NCI-H1694 (cell line): ENCODE data around the gene RAB11FIP4.

Experiments
- DNase-seq: peaks from one replicate; lab custom pipeline; 2025; lab: John Stamatoyannopoulos, UW

The RAB11FIP4 gene

DNA sequence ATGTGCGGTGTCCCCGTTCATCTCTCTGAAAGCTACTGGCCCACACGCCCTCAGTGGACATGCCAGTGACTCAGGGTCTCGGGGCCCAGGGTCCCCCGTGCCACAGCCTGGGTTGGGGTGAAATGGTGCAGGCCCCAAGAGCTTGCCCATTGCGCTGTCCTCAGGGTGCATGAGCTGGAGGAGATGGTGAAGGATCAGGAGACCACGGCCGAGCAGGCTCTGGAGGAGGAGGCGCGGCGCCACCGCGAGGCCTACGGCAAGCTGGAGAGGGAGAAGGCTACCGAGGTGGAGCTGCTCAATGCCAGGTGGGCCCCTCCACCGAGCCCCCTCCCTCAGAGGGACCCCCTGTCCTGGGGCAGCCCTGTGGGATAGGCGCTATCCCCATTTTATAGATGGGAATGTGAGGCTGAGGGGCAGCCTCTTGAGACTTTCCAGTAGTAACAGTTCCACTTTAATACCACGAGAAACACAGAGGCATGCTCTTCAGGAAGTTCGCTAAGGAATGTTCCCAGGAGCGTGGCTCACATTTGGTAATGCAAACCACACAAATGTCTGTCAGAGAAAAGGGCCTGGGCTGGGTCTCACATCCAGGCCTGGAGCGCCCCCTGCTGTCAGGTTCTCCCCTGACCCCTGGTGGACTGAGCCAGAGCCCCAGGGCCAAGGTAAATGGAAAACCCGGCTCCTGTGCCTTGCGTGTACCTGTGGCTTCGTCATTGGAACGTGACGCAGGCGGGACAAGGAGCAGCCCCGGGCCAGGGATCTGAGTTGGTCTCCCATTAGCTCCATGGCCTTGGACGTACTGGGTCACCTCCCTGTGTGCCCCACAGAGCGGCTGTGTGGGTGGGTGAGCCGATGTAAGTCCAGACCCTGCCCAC lies 133.7 kb downstream of the RAB11FIP4 start:
- DNase-seq = peak; percentile 85

DNA sequence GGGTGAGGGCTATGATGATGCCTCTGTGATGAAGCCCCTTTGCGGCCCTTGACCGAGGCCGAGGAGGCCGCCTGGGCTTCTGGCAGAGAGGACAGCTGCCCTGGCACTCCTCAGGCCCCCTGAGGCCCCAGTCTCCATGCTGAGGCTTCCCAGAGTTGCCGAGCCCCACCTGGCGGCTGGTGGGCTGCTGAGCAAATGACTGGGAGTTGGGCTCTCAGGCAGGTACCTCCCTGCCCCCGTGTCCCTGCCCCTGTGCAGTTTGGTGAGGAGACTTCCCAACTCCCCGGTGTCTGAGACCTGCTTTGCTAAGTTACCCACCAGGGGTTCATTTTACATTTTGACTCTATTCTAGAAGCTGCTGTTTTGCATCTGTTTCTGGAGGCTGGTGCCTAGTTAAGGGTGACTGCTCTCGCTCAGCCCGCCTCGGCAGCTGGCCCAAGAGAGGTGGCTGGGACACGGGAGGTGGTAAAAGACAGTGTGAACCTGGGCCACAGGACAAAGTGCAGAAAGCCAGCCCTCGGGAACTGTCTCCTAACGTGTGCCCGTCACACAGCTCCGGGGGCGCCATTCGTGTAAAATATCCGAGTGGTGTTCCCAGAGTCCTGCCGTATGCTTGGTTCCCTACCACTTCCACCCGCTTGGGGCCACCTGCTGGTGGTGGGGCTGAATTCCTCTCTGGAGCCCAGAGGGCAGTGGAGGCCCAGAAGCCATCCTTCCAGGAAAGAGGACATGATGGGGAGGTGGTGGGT lies 134.5 kb downstream of the RAB11FIP4 start:
- DNase-seq = no peak

DNA sequence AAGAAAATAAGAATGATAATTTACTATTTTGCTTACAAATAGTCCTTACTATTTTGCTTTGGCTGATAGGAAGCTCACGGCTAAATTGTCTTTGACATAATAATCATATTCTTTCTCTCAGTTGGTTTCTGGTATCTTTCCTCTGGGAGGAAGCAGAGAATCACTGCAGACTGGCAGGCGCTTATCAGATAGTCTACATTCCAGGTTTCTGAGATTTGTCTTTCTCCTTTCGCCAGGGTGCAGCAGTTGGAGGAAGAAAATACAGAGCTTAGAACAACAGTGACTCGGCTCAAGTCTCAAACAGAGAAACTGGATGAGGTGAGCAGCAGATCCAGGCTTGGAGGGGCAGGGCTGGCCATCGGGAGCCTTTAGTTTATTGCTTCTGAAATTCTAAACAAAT lies 136.1 kb downstream of the RAB11FIP4 start:
- no peak for DNase-seq

DNA sequence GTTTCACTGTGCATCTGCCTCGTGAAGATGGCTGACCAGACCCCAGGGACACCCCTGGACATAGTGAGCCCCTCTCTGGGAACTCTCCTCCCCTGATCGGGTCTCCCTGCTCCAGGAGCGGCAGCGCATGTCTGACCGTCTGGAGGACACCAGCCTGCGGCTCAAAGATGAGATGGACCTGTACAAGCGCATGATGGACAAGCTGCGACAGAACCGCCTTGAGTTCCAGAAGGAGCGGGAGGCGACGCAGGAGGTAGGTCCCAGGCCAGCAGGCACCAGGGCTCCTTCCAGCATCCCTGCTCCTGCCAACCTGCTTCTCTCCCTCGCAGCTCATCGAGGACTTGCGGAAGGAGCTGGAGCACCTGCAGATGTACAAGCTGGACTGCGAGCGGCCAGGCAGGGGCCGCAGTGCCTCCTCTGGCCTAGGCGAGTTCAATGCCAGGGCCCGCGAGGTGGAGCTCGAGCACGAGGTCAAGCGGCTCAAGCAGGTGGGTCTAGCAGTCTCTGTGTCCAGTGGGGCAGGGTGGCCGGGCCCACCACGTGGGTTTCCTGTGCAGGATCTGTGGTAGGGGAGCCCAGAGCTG lies 136.9 kb downstream of the RAB11FIP4 start:
- no peak for DNase-seq

DNA sequence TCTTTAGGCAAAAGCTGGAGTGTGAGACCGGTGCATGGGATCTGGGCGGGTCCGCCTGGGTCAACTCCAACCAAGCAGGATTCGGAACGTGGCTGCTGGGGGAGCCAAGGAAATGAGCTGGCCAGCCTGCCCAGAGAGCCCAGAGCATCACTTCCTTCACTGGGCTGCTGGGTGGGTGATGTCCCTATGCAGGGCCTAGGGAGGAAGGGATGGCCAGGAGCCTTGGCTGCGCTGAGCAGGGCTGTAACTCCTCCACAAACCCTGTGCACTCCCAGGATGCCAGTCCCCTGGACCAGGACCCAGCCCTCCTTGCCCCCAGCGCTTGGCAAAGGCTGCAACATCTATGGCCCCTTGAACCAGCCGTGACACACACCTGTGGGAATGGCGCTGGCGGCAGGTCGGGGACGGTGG lies 138.4 kb downstream of the RAB11FIP4 start:
- DNase-seq = no peak

DNA sequence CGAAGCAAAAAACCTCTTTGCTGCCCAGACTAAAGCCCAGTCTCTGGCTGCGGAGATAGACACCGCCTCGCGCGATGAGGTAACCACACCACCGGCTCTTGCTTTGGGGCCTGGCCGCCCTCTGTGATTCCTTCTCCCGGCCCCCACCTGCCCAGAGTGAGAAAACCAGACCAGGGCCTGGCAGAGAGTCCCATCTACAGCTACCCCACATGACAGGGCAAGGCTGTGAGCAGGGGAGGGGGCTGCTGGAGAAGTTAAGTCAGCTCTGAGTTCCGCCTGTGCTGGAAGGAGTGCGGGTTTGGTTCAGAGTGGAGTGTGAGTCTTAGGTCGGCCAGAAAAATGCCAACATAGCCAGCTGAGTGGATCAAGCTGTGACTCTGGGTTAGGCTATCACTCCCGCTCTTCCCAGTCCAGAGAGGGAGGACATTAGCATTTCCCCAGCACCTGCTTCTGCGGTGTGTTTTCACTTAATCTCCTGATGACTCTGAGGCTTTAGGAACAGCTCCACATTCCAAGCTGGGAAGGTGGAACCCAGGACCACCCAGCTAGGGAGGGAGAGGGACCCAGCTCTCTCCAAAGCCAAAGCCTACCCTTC lies 139.0 kb downstream of the RAB11FIP4 start:
- no peak for DNase-seq

DNA sequence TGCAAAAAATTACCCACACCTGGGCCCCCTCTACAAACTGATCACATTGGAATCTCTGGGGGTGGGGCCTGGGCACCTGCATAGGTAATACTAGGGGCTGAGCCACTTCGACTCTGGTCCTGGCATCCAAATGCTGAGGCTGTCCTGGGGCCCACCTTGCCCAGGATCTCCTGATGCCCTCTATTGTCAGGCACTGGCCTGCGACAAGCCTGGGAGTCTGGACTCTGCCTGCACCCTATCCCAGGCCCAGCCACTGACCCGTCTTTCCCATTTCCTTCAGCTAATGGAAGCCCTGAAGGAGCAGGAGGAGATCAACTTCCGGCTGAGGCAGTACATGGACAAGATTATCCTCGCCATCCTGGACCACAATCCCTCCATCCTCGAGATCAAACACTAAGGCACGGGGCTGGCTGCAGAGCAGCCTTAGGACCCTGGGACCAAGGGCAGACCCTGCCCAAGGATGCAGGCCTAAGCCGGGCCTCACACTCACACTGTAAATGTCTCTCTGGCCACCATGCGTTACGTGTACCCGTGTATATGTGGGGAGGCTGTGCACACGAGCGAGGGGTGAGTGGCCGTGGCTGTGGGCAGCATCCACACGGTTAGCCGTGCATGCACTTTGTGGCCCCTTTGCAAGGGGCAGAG lies 140.0 kb downstream of the RAB11FIP4 start:
- no peak for DNase-seq

GRCh38 chr17:31532081-31532480 lies 140.6 kb downstream of the RAB11FIP4 start:
- no peak for DNase-seq

- DNase-seq = no peak
Measured at GRCh38 chr17:31532526-31532925, 141.1 kb downstream of the RAB11FIP4 start.

- peak; percentile 26 for DNase-seq
Measured at GRCh38 chr17:31533546-31534155, 142.2 kb downstream of the RAB11FIP4 start.

- no peak for DNase-seq
Measured at GRCh38 chr17:31534223-31534888, 142.9 kb downstream of the RAB11FIP4 start.

- DNase-seq = no peak
Measured at GRCh38 chr17:31535581-31535981, 144.1 kb downstream of the RAB11FIP4 start.

- DNase-seq = no peak
Measured at GRCh38 chr17:31536451-31536850, 145.0 kb downstream of the RAB11FIP4 start.

- DNase-seq = no peak
Measured at GRCh38 chr17:31537565-31538011, 146.1 kb downstream of the RAB11FIP4 start.

DNA sequence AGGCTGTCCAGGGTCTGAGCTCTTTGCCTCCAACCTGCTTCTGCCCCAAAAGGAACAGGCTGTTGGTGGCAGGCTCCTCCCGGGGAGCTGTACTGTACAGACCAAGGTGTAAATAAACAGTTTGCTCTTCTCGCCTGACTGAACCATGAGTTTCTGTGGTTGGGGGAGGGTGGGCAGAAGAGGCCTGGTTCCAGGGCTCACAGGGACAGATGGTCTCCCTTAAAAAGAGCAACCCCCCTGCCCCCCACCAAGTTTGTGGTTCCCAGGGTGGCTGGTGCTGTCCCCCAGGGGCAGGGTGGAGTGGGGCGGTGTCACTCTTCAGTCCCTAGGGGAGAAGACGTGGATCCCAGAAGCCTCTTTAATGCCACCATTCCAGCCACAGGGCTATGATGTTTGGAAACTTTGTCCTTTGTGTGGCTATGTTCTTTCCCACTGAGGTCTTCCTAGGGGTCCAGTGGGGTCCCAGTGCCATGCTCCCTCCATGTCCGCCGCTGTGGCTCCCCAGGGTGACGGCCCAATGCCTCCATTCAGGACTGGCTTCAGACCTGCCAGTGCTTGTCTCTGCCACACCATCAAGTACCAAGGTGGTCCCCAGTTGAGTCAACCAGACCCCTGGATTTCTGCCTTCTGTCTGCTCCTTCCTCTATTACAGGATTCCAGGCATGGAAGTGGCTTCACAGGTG lies 146.7 kb downstream of the RAB11FIP4 start:
- no peak for DNase-seq

GRCh38 chr17:31540602-31541307 lies 149.3 kb downstream of the RAB11FIP4 start:
- DNase-seq = no peak

DNA sequence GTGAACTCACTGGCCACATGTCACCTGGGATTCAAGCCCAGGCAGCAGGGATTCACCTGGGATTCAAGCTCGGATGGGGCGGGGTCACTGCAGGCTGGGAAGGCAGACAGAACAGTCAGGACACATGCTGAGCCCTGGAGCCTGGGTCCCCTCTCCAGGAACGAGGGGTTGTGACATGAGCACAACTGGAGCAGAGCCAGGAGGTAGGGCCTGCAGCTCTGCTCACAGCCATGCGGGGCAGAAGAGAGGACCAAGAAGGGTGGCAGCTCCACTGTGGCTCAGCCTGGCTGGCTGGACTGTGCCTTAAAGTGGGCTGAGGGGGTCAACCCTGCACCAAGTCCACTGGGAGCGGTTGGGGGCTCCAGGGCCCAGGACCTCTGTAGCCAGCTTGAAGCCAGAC lies 150.1 kb downstream of the RAB11FIP4 start:
- no peak for DNase-seq

DNA sequence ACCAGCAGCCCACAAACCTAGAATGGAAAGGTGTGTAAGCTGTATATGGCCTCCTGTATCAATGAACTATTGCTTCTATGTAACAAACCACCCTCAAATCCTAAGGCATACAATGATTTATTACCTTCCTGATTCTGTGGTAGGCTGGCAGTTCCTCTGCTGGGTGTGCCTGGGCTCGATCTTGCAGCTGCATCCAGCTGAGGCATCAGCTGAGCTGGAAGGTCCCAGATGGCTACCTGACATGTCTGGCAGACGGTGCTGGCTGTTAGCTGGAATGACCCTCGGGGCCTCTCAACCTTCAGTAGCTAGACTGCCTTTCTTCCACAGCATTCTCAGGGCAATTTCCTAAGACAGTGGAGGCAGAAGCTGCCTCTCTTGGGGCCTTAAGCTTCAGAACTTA lies 152.7 kb downstream of the RAB11FIP4 start:
- no peak for DNase-seq

DNA sequence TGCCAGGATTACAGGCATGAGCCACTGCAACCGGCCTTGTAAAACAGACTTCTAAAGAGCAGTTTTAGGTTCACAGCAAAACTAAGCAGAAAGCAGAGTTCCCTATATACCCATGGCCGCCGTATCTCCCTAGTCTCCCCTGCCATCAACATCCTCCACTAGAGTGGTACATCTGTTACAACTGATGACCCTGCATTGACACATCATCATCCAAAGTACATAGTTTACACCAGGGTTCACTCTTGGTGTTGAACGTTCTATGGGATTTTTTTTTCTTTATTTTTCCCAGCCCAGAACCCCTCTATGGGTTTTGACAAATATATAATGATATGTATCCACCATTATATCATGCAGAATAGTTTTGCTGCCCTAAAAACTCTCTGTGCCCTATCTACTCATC lies 155.2 kb downstream of the RAB11FIP4 start:
- no peak for DNase-seq

GRCh38 chr17:31548709-31549108 lies 157.2 kb downstream of the RAB11FIP4 start:
- no peak for DNase-seq
